ENCODE results near the gene CPA5.
A peak's percentile ranks its signal among the peaks of the same experiment; 100 is the strongest.
"Not testable (repeated sequence)": the region's sequence is repeated elsewhere in the genome, so short reads cannot be mapped to it uniquely, and the experiment has no call there.

Gene CPA5

DNA sequence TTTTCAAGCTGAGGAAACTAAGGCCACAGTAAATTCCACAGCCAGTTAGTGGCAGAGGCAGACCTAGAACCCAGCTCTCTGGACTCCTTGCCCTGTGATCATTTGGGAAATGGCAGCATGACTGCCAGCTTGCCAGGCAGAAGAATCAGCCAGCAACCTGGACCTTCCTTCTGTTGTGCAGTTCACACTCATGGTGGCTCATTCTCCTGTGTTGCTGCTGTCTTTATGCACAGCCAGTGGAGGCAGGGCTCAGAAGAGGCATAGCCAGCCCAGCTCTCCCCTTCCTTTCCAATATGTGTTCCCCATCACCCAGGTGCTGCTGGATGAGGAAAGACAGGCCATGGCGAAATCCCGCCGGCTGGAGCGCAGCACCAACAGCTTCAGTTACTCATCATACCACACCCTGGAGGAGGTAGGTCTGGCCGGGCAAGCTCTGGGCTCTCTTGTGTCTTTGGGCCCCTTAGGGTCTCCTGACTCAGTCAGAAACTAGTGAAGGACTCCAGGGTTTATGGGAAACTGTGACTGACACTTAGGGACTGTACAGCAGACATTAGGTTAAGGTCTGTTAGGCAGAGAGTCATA, 14.8 kb downstream of the CPA5 start:
- DNase-seq = no peak

DNA sequence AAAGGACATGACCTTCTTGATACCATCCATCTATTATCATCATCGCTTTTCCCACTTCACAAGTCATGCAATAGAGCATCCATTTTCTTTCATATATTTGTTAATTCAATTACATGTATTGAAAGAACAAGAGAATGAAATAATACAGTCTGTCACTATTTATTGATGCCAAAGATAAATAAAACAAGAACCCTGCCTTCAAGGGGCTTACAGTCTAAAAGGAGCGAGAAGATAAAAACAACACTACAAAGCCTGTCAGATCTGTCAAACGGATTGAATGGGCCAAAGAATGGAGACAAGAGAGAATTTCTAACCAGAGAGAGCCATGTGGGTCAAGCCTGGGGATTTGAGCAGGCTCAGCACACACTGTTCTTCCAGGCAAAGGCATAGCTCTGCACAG, 15.9 kb downstream of the CPA5 start:
- DNase-seq = no peak

DNA sequence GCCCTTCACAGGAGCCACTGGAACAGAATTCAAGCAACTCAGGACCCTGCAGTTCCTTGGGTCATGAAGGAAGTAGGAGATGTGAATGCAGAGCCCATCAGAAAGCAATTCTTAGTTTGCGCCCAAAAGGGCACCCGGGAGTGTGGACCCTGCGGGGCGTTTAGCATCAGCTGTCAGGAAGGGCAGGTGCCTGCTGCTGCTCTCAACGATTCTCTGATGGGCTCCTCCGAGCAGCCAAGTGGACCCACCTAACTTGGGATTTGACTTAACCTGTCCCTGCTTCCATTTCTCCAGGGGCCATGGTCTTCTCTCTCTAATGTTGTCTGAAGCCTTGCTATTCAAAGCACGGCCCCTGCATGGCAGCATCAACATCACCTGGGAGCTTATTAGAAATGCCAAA, 17.1 kb downstream of the CPA5 start:
- no peak for DNase-seq

DNA sequence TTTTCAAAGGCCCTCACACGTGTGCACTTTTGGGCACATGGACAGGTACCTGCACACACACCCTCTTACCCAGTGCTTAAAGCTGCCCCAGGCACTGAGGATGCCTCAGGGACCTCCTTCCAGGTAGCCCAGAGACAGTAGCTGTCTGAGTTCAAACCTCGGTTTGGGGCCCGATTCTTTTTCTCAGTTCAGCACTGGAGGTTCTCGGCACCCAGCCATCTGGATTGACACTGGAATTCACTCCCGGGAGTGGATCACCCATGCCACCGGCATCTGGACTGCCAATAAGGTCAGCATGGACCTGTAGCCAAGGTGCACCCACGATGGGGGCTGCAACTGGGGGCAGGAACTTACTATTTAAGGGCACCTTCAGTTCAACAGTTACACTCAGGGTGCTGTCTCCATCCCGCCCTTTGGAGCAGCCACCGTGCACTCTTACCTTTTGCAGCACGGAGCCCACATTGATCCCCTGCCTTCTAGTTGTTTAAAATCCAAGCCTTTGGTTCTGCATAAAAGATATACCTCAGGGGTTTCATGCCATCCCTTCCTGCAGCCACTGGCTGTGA, 17.7 kb downstream of the CPA5 start:
- DNase-seq = no peak

DNA sequence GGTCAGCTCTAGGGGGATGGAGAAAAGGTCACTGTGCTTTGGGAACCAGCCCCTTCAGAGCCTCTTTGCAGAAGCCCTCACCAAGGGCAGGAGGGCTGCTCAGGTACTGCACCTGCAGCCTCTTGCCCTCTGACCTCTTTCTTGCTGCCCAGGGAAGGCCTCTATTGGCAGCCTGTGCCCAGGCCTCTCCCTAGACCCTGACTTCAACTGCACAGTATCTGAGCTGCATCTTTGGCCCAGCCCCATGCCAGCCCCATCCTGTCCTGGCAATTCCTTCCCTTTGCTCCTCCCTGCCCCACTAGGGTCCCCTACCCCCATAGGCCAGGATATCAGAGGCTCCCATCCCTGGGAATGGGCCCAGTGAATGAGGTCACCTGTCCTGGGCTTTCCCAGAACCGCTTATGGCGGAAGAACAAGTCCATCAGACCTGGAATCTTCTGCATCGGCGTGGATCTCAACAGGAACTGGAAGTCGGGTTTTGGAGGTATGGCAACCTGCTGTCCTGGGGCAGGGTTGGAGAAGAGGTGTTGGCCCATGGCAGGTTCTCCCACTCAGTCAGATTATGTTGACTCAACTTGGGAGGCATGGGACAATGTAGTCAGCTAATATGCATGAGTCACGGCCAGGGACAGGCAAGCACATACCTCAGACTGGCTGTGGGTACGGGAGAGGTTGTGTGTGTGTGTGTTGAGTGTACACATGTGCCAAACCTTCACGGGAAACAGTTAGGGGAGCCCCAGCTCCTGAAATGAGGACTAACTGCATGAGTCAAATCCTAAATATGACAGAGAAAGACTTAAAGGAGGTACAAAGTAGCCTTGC, 18.6 kb downstream of the CPA5 start:
- no peak for DNase-seq

DNA sequence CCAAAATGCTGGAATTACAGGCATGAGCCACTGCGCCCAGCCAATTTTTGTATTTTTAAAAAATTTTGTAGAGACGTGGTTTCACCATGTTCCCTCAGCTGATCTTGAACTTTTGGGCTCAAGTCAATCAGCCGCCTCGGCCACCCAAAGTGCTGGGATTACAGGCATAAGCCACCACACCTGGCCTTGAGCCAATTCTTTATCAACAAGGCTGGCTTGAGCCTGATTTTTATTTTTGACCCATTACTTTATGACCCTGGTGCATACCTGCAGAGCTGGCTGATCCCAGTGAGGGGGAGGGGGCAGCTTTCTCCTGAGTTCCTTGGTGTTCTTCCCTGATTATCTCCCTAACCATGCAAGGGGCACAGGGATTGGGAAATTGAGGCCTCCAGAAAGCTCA, 19.8 kb downstream of the CPA5 start:
- DNase-seq = peak in 1 of 2 experiments; percentile 27

DNA sequence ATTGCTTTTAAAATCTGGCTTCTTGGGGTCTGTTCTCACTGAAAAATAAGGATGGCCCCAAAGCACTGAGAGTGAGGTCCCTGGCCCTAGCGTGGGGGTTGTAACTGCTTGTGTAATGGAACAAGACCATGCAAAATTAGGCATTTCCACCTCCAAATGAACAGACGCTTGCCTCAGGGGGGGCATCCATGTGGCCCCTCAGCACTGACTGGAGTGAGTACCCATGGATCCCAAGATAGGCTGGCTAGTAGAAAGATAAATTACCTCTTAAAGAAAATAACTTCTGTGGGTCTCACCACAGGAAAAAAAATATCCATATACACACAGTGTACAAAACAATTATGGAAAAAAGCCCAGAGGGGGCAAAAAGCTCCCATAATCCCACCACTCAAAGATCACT, 20.5 kb downstream of the CPA5 start:
- no peak for DNase-seq

DNA sequence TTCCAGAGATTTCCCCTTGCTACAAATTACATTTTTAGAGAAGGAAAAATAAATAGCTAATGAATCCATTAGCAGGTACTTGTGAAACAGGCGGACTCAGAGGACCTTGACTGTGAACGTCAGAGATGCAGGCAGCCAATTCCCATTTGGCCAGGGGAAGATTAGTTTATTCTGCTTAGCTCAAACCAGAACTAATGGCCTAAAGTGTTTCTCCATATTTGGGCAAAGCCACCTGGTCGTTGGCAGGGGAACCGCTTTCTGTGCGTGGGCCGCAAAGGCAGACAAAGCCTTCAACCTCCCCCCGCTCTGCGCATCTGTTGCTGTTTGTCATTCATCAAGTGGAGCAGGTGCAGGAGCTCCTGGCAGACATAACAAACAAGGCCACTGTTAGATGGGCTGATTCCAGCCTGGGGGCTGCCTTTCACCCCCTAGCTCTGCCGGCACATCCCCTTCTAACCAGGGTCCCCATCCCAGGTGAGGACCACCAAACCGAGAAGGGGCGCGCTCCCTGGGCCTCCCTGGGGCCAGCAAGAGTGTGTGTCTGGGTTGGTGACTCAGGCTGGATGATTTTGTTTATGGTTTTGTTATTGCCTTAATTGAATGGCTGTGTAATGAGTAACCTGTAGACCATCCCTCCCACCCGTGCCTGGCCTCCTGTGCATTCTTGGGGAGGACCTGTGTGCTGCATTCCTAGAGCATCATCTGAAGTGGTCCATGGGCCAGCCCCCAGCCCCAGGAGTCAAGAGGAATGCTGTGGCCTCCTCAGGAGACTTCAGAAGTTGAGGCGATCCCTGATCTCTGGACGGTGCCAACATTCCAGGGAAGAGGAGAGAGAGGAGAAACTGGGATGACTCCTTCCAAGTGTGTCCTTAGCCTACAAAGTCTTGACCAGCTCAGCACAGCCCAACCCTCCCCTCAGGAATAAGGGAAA, 21.2 kb downstream of the CPA5 start:
- DNase-seq = peak; percentile 98 to 99

DNA sequence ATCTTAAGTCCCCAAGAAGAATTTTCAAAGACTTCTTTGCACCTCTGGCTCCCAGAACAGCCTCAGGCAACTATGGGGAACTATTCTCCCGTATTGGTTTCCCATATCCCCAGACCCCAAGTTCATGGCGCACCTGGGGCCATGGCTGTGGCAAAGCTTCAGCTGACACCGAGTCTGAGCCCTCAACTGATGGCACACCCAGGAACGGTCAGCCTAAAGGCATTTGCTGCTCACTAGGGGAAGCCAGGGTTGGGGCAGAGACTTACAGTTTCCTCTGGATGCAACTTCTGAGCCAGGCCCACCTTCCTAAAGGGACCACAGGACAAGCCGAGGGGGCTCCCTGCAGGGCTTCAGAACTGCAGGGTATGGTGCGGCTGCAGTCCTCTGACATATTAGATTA, 21.9 kb downstream of the CPA5 start:
- DNase-seq = no peak

DNA sequence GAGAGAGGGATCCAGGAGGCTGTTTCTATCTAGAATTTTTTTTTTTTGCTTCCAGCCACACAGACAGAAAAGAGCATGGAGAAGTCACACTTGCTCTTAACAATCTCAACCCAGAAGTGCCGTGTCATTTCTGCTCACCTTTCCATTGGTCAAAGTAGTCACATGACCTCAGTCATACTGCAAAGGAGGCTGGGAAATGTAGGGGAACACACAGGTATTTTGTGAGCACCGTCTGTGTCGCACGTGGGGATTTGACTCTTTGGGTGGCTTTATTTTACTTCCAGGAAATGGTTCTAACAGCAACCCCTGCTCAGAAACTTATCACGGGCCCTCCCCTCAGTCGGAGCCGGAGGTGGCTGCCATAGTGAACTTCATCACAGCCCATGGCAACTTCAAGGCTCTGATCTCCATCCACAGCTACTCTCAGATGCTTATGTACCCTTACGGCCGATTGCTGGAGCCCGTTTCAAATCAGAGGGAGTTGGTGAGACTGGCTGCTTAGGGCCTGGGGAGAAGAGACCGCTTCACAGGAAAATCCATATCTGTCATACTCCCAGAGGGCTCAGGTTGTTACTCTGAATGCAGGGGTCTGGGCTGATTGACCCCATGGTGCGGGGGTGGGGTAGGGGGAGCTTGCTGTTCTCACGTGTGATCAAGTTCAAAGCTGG, 22.6 kb downstream of the CPA5 start:
- peak; percentile 86 to 91 for DNase-seq

DNA sequence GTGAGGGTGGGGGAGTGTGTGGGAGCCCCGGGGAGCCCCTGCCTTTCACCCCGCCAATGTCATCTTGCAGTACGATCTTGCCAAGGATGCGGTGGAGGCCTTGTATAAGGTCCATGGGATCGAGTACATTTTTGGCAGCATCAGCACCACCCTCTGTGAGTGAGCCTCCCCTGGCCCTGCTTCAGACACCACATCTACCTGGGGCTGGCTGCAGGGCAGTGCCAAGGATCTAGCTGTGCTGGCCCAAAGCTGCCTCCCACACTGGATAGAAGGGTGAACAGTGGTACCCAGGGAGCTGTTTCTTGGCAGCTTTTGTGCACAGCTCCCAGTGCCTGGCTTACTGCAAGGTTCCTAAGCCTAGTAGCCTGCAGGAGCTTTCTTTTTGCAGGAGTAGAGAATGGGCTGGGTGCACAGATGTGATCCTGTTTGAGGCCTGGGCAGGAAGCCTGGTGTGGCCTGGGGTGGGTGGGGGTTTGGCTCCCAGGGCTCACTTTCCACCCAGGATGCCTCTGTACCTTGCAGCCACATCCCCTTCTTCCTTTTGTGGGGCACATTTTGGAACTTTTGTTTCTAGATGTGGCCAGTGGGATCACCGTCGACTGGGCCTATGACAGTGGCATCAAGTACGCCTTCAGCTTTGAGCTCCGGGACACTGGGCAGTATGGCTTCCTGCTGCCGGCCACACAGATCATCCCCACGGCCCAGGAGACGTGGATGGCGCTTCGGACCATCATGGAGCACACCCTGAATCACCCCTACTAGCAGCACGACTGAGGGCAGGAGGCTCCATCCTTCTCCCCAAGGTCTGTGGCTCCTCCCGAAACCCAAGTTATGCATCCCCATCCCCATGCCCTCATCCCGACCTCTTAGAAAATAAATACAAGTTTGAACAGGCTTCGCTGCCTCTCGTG, 23.5 kb downstream of the CPA5 start:
- DNase-seq = no peak

DNA sequence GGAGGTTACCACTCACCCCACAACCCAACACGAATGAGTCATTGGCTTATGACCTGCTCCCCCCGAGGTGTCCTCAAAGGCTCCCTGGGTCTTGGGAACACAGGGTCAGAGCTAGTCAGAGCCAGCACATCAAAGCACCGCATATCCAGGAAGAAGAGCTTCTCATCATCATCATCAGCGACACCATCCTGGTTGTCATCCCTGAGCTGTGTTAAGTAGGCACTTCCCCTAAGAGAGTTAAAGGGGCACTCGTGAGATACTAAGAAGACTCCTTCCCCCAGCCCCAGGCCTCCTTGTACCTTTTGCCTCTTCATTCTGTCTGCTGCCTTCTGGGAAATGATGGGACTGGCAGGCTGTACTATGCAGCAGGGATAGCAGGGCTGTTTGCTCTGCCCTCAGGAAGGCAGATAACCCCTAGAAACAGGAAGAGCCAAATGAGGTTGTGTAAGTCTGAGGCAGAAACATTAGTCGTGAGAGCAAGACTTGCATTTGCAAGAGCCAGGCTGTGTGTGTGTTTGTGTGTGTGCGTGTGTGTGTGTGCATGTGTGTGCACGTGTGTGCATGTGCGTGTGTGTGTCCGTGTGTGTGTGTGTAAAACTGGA, 24.6 kb downstream of the CPA5 start:
- DNase-seq = no peak

DNA sequence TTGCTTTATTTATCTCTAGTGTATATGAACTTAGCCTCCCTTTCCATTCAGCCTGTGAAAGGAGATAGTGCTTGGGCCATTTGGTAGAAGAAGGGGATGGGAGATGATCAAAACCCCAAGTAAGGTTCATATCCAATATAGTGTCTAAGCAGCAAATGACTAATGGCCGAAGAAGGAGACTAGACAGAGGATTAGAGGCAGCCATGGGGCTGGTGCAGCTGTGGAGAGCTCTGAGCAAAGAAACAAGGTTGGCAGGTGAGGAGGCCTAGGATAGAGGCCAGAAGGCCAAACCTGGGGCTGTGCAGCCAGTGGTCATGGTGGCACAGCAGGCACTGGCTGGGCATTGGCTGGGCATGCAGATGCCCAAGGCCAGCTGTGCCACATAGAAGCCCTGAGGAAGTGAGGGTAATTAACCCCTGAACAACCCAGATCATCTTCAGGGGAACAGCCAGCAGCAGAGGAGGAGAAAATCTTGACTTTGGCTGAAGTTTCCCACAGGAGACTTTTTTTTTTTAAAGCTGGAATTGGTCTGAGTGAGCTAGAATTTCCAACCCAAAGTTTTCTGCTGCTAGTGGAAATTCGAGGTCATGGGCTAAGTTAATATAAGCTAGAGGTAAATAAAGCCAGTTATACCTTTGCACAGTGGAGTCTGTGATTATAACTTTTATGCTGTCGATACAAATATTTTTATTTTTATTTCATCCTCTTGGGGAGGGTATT, 25.4 kb downstream of the CPA5 start:
- no peak for DNase-seq

DNA sequence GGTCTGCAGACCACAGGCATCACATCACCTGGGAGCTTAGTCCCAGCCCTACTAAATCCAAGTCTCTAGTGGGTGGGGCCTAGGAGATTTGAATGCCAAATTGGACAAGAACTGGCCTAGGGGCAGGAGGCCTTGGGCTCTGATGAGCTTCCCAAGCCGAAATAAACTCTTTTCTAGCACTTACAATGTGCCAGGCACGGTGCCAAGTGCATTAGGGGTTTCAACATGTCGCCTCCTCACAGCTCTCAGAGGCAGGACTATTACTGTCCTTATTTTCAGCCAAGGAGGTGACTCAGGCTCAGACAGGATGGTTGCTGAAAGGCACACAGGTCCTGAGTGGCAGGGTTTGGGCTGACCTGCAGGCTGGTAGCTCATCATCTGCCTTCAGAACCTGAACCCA, 26.4 kb downstream of the CPA5 start:
- DNase-seq = no peak

DNA sequence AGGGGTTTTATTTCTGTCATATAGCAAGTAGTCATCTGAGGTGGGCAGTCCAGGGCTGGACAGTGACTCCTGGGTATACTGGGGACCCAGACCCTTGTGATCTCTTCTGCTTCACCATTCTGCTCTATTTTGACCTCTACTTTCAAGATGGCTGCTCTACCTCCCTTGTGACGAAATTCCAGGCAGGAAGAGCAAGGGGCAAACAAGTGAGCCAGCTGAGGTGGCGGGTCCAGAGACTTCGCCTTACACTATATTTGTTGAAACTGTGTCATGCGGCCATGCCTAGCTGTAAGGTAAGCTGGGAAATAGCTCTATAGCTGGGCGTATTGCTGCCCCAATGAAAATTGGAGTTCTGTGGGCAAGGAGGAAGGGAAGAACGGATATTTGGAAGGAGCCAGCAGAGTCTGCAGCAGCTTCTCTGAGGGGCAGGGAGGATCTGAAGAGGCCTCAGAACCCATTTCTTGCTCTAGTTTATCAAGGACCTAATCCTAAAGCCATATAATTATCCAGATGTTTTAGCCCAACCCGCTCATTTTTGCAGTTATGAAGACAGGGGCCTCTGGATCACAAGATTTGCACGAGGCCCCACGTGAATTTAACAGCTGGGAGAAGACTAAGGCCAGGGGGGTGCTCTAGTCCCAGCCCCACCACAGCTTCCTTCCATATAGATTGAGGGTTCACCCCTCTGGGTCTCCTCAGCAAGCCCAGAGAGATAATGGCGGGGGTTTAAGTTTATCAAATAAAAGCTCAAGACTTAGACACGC, 28.0 kb downstream of the CPA5 start:
- DNase-seq = no peak

DNA sequence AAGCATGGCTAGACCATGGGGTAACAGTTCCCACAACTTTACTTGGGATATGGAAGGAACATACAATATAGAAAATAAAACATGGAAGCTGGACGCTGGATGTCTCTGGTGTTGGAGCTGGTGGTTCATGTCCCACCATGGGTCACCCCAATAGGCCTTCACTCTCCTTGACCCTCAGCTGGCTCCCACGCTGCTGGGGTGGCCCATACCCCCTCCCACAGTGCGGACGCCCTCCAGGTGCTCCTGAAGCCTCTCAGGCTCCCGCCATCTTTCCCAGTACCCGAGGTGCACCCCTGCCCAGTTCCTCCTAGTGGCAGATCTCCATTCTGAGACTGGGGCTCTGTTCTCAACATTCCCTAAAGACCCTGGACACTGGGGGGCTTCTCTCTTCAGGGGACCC, 29.9 kb downstream of the CPA5 start:
- no peak for DNase-seq

DNA sequence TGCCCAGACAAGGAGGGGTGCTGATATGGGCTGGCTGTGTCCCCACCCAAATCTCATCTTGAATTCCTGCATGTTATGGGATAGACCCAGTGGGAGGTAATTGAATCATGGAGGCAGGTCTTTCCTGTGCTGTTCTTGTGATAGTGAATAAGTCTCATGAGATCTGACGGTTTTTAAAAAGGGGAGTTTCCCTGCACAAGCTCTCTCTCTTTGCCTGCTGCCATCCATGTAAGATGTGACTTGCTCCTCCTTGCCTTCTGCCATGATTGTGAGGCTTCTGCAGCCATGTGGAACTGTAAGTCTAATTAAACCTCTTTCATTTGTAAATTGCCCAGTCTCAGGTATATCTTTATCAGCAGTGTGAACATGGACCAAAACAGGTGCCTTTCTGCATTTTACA, 31.8 kb downstream of the CPA5 start:
- not testable (repeated sequence) for DNase-seq

DNA sequence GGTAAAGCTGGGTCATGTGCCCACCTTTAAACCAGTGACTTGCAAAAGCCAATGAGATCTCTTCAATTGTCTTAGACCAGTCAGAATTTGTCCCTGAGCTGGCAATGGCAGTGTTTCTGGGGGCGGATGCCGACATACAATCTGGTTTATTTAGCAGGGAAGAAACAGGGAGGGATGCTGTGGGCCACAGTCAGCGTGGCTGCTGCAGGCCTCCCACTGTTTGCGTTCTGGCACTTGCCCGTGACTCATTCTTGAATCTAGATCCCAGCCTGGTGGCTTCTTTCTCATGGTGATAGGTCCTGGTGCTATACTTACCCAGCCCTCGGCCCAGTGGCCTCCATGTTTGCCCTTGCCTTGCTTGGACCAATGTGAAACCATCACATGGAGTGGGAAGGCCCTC, 32.6 kb downstream of the CPA5 start:
- no peak for DNase-seq

DNA sequence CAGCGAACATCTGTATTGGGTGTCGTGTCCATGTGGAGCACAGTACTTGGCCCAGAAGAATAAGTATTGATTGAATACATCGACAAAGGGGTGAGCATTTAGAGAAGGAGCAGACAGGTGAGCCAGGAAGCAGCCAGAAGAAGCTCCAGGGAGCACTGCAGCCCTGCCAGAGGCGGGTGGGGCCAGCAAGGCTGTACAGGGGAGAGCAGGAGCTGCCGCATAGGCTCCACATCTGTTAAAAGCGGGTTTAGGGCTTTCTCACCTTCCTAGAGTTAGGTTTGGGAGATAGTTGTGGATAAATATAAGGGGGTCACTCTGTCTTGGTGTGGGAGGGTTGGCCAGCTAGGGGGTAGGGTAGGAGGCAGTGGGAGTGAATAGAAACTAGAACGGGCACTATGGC, 34.4 kb downstream of the CPA5 start:
- DNase-seq = no peak

DNA sequence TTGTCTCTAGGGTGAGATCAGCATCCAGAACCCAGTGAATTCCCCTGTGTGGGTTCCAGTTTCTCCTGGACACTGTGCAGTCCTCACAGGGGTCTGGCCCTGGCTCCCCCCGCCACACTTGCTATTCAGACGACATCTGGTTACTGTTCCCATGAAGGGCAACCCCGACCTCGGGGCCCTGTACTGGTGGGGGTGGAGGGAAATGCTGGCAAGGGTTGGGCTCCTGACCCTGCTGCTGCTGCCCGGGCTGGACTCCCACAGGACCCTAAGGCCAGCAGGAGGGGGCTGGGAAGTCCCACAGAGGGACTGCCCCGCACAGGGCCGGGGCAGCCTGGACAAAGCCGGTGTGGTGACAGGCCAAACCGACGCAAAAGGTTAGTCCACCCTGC, 34.9 kb downstream of the CPA5 start:
- DNase-seq = no peak

Measured in SHP77 (cell line).